Smooth muscle cell (in vitro differentiated cells): Measurements from ENCODE around the gene CTR9. TPM values are rescaled to one million over a fixed set of nuclear protein-coding genes. Genes with fewer than 3 reads are reported as not detected.

Experiments used
- DNase-seq: peaks from one replicate; lab custom pipeline; 2025; ENCODE audit not compliant: unreplicated experiment; lab: John Stamatoyannopoulos, UW
- H2AFZ ChIP-seq: fragments of 200-600 bp; sonication (generic); 2 replicates; pipeline ENCODE4 v1.6.0; 2016; ENCODE audit warnings: antibody characterized with exemption, low read depth, mild to moderate bottlenecking
- H3F3A ChIP-seq: fragments of 200-600 bp; sonication (generic); 2 replicates; pipeline ENCODE4 v1.6.0; 2017; ENCODE audit warnings: antibody characterized with exemption, low read depth
- H3K27ac ChIP-seq: fragments of 200-600 bp; sonication (generic); 2 replicates; pipeline ENCODE4 v1.5.1; 2016; ENCODE audit warnings: low read depth, mild to moderate bottlenecking
- H3K27me3 ChIP-seq: fragments of 200-600 bp; sonication (generic); 2 replicates; pipeline ENCODE4 v1.6.1; 2016; ENCODE audit warnings: low read depth, mild to moderate bottlenecking
- H3K36me3 ChIP-seq: fragments of 200-600 bp; sonication (generic); 2 replicates; pipeline ENCODE4 v1.5.1; 2016; ENCODE audit warnings: low read depth
- H3K4me1 ChIP-seq: fragments of 200-600 bp; sonication (generic); 2 replicates; pipeline ENCODE4 v1.5.1; 2016; ENCODE audit warnings: low read depth
- H3K4me2 ChIP-seq: fragments of 200-600 bp; sonication (generic); 2 replicates; pipeline ENCODE4 v1.6.0; 2016; ENCODE audit warnings: mild to moderate bottlenecking
- H3K4me3 ChIP-seq: fragments of 200-600 bp; sonication (generic); 2 replicates; pipeline ENCODE4 v1.5.1; 2016; ENCODE audit warnings: mild to moderate bottlenecking
- H3K79me2 ChIP-seq: fragments of 200-600 bp; sonication (generic); 2 replicates; pipeline ENCODE4 v1.6.0; 2016; ENCODE audit warnings: low read depth, mild to moderate bottlenecking
- H3K9ac ChIP-seq: fragments of 200-600 bp; sonication (generic); 2 replicates; pipeline ENCODE4 v1.6.0; 2016; ENCODE audit warnings: low read depth
- H3K9me3 ChIP-seq: fragments of 200-600 bp; sonication (generic); replicated peaks from 2 replicates; pipeline ENCODE4 v1.5.1; 2016; ENCODE audit warnings: low read depth
- H4K20me1 ChIP-seq: fragments of 200-600 bp; sonication (generic); 2 replicates; pipeline ENCODE4 v1.6.0; 2016; ENCODE audit warnings: low read depth
- CTCF ChIP-seq: fragments of 200-600 bp; sonication (generic); IDR thresholded peaks from 2 replicates; pipeline ENCODE4 v1.5.1; 2017; ENCODE audit warnings: borderline replicate concordance, mild to moderate bottlenecking, antibody characterized with exemption; ENCODE audit not compliant: insufficient read depth, poor library complexity, severe bottlenecking
- WGBS: methylation state at CpG from one replicate; pipeline ENCODE4 v1.1.7; 2016; ENCODE audit warnings: low lambda C conversion rate; 5-methylcytosine and 5-hydroxymethylcytosine counted together
- polyA plus RNA-seq: library from polyadenylated mRNA; unstranded; fragments of >200 nt; fragmentation: Nextera tagmentation; extraction: Ambion mirVana; gene quantifications from 2 replicates; pipeline ENCODE4 v1.2.1, GENCODE V29; 2016
- total RNA-seq: library from RNA; depleted of rRNA; stranded (reverse); fragments of >200 nt; gene quantifications from 2 replicates; pipeline ENCODE4 v1.2.3, GENCODE V29; 2014

CTR9 gene
- total RNA-seq, result 27.5 and 29.3 TPM in 2 replicates
- polyA plus RNA-seq, result 25.1 and 28.4 TPM in 2 replicates

GRCh38 chr11:10750838-10751580 is at the start of gene CTR9:
CTR9 (plus strand) TSS chr11:10751246; CDS start chr11:10751413, 167 bp downstream.
- Histone ChIP-seq H3K36me3 (peaks cover 16% of the 10 kb centered on the region), H3K4me2 (peak within 1 kb of the TSS; percentile 86), H3F3A (peaks cover 11% of the 10 kb centered on the region), H3K4me3 (peak within 1 kb of the TSS; percentile 74), H3K79me2 (peaks cover 19% of the 10 kb centered on the region), H4K20me1 (peaks cover 13% of the 10 kb centered on the region), H3K9ac (peak within 1 kb of the TSS; percentile 72), H3K9me3 (no peaks in the 10 kb centered on the region), H3K27ac (peak within 1 kb of the TSS; percentile 94), H2AFZ (peak within 1 kb of the TSS; percentile 98), H3K4me1 (peaks cover 11% of the 10 kb centered on the region), H3K27me3 (no peaks in the 10 kb centered on the region)
- peak; percentile 83 for DNase-seq
- under 1% methylated on average over 66 of the region's 67 CpGs for WGBS
- no peak for TF ChIP-seq CTCF

GRCh38 chr11:10701982-10702381 is 49.1 kb upstream of the CTR9 start:
- Histone ChIP-seq H2AFZ (no peak overlapping the region), H3K9ac (no peak overlapping the region), H3F3A (no peaks in the 10 kb centered on the region), H3K36me3 (no peaks in the 10 kb centered on the region), H3K79me2 (no peaks in the 10 kb centered on the region), H3K27me3 (no peaks in the 10 kb centered on the region), H3K4me3 (no peak overlapping the region), H3K9me3 (no peaks in the 10 kb centered on the region), H3K4me1 (no peaks in the 10 kb centered on the region), H3K27ac (no peak overlapping the region), H3K4me2 (no peak overlapping the region), H4K20me1 (no peaks in the 10 kb centered on the region)
- 75% methylated on average over 3 of the region's 3 CpGs for WGBS
- DNase-seq, result no peak
- no peak for TF ChIP-seq CTCF

- WGBS, result 57% methylated on average over 3 of the region's 3 CpGs
These were observed 42.9 kb upstream of the CTR9 start for GRCh38 chr11:10708131-10708530.

More at GRCh38 chr11:10708131-10708530, 42.9 kb upstream of the CTR9 start:
- Histone ChIP-seq H2AFZ (no peak overlapping the region), H4K20me1 (no peaks in the 10 kb centered on the region), H3K27me3 (no peaks in the 10 kb centered on the region), H3F3A (peaks cover 11% of the 10 kb centered on the region), H3K4me1 (no peaks in the 10 kb centered on the region), H3K36me3 (no peaks in the 10 kb centered on the region), H3K4me2 (no peak overlapping the region), H3K79me2 (no peaks in the 10 kb centered on the region), H3K9ac (no peak overlapping the region), H3K4me3 (no peak overlapping the region), H3K27ac (no peak overlapping the region), H3K9me3 (no peaks in the 10 kb centered on the region)
- DNase-seq, result no peak
- no peak for TF ChIP-seq CTCF
